Measurements from ENCODE around the gene USP11.
A peak's percentile ranks its signal among the peaks of the same experiment; 100 is the strongest.

The USP11 gene

GRCh38 chrX:47204970-47205369 lies 27.8 kb upstream of the USP11 start:
- DNase-seq (ENCODE audit: low read depth in 2 of 2) = no peak

GRCh38 chrX:47206316-47206715 lies 26.5 kb upstream of the USP11 start:
- no peak for DNase-seq (ENCODE audit: low read depth in 2 of 2)

- no peak for DNase-seq (ENCODE audit: low read depth in 2 of 2)
Measured at GRCh38 chrX:47208108-47208507, 24.7 kb upstream of the USP11 start.

GRCh38 chrX:47209508-47210238 lies 23.1 kb upstream of the USP11 start:
- no peak for DNase-seq (ENCODE audit: low read depth in 2 of 2)

GRCh38 chrX:47210661-47211425 lies 22.0 kb upstream of the USP11 start:
- no peak for DNase-seq (ENCODE audit: low read depth in 2 of 2)

- no peak for DNase-seq (ENCODE audit: low read depth in 2 of 2)
Measured at GRCh38 chrX:47212381-47213293, 20.2 kb upstream of the USP11 start.

- no peak for DNase-seq (ENCODE audit: low read depth in 2 of 2)
Measured at GRCh38 chrX:47214435-47215077, 18.3 kb upstream of the USP11 start.

- no peak for DNase-seq (ENCODE audit: low read depth in 2 of 2)
Measured at GRCh38 chrX:47215291-47215900, 17.4 kb upstream of the USP11 start.

GRCh38 chrX:47216393-47216925 lies 16.4 kb upstream of the USP11 start:
- no peak for DNase-seq (ENCODE audit: low read depth in 2 of 2)

- DNase-seq (ENCODE audit: low read depth in 2 of 2) = no peak
Measured at GRCh38 chrX:47217121-47217851, 15.5 kb upstream of the USP11 start.

GRCh38 chrX:47217852-47218279 lies 14.9 kb upstream of the USP11 start:
- peak; percentile 92 to 96 for DNase-seq (ENCODE audit: low read depth in 2 of 2)

- DNase-seq (ENCODE audit: low read depth in 2 of 2) = peak; percentile 44 to 64
Measured at GRCh38 chrX:47218280-47218919, 14.4 kb upstream of the USP11 start, which contains the start of gene CDK16. Gene CDK16, plus strand, starts transcription at chrX:47218681. Its CDS starts 4,877 bp downstream, at chrX:47223558.

- DNase-seq (ENCODE audit: low read depth in 2 of 2) = no peak
Measured at GRCh38 chrX:47218920-47219815, 13.6 kb upstream of the USP11 start.

- DNase-seq (ENCODE audit: low read depth in 2 of 2) = no peak
Measured at GRCh38 chrX:47221756-47222155, 11.1 kb upstream of the USP11 start.

GRCh38 chrX:47222751-47223350 lies 10.0 kb upstream of the USP11 start:
- no peak for DNase-seq (ENCODE audit: low read depth in 2 of 2)

- DNase-seq (ENCODE audit: low read depth in 2 of 2) = no peak
Measured at GRCh38 chrX:47223476-47224250, 9.1 kb upstream of the USP11 start.

GRCh38 chrX:47224266-47224895 lies 8.4 kb upstream of the USP11 start:
- DNase-seq (ENCODE audit: low read depth in 2 of 2) = no peak
